Smooth muscle cell of the umbilical artery (primary cell): ENCODE results near the gene RUVBL2. TPM values are rescaled to one million over a fixed set of nuclear protein-coding genes. Genes with fewer than 3 reads are reported as not detected.

Experiments
- total RNA-seq: library from RNA; depleted of rRNA; stranded (reverse); fragments of >200 nt; gene quantifications from 2 replicates; pipeline ENCODE4 v1.2.3, GENCODE V29; 2014

RUVBL2 gene
- 176 and 217 TPM in 2 replicates for total RNA-seq

GRCh38 chr19:48993175-48994034 lies at the start of gene RUVBL2, which contains the start of gene GYS1:
TSS of gene RUVBL2 (plus strand) at chr19:48993887. CDS start at chr19:48993912, 25 bp downstream.
TSS of gene GYS1 (minus strand) at chr19:48993309. CDS start at chr19:48993112, 197 bp downstream.

GRCh38 chr19:48954595-48955307 lies 38.9 kb upstream of the RUVBL2 start, which contains the start of gene BAX:
TSS of gene BAX (plus strand) at chr19:48954875. CDS start at chr19:48954929, 54 bp downstream.

GRCh38 chr19:48965040-48965805 lies 28.5 kb upstream of the RUVBL2 start, which contains the start of gene FTL:
TSS of gene FTL (plus strand) at chr19:48965309. CDS start at chr19:48965508, 199 bp downstream.

GRCh38 chr19:49017041-49017665 lies 23.5 kb downstream of the RUVBL2 start, which contains the start of gene LHB:
TSS of gene LHB (minus strand) at chr19:49017091. CDS start at chr19:49017081, 10 bp downstream.

GRCh38 chr19:49024233-49024632 lies 30.5 kb downstream of the RUVBL2 start, which contains the start of gene CGB3:
TSS of gene CGB3 (minus strand) at chr19:49024333. CDS start at chr19:49023971, 362 bp downstream.

GRCh38 chr19:49031642-49032301 lies 38.1 kb downstream of the RUVBL2 start, which contains the start of gene CGB2:
TSS of gene CGB2 (plus strand) at chr19:49031890. CDS start at chr19:49032096, 206 bp downstream.

GRCh38 chr19:49036815-49037214 lies 43.1 kb downstream of the RUVBL2 start, which contains the start of gene CGB1:
TSS of gene CGB1 (minus strand) at chr19:49036895. CDS start at chr19:49036711, 184 bp downstream.

GRCh38 chr19:49043548-49043947 lies 49.9 kb downstream of the RUVBL2 start, which contains the start of gene CGB5:
TSS of gene CGB5 (plus strand) at chr19:49043848. CDS start at chr19:49044210, 362 bp downstream.

GRCh38 chr19:49049011-49049410 lies 55.3 kb downstream of the RUVBL2 start, which contains the start of gene CGB8:
TSS of gene CGB8 (minus strand) at chr19:49049111. CDS start at chr19:49048739, 372 bp downstream.

GRCh38 chr19:49057636-49058234 lies 64.0 kb downstream of the RUVBL2 start, which contains the start of gene CGB7:
TSS of gene CGB7 (minus strand) at chr19:49057749. CDS start at chr19:49055375, 2,374 bp downstream.

GRCh38 chr19:49064768-49065611 lies 71.3 kb downstream of the RUVBL2 start, which contains the start of gene NTF4:
TSS of gene NTF4 (minus strand) at chr19:49064818. CDS start at chr19:49061997, 2,821 bp downstream.

Other genes starting within 250 kb of the RUVBL2 start
- under 0.01 TPM in 1 of 2 replicates, not detected in the other for gene IZUMO1, start 247.0 kb upstream of the RUVBL2 start, total RNA-seq
- gene FUT1, start 241.2 kb upstream of the RUVBL2 start, total RNA-seq = 0.28 and 0.30 TPM in 2 replicates
- gene FGF21, start 238.4 kb upstream of the RUVBL2 start, total RNA-seq = not detected in 2 replicates
- 17.8 and 34.5 TPM in 2 replicates for gene BCAT2, start 182.9 kb upstream of the RUVBL2 start, total RNA-seq
- 5.5 and 19.0 TPM in 2 replicates for gene HSD17B14, start 157.4 kb upstream of the RUVBL2 start, total RNA-seq
- gene PLEKHA4, start 125.3 kb upstream of the RUVBL2 start, total RNA-seq = 4.2 and 6.6 TPM in 2 replicates
- gene PPP1R15A, start 121.5 kb upstream of the RUVBL2 start, total RNA-seq = 47.0 and 52.0 TPM in 2 replicates
- gene TULP2, start 95.1 kb upstream of the RUVBL2 start, total RNA-seq = 0.09 and 0.30 TPM in 2 replicates
- 319 and 392 TPM in 2 replicates for gene NUCB1, start 93.6 kb upstream of the RUVBL2 start, total RNA-seq
- not detected in 2 replicates for gene DHDH, start 60.2 kb upstream of the RUVBL2 start, total RNA-seq
- 116 and 123 TPM in 2 replicates for gene BAX, start 39.0 kb upstream of the RUVBL2 start, total RNA-seq
- 2,285 and 3,939 TPM in 2 replicates for gene FTL, start 28.6 kb upstream of the RUVBL2 start, total RNA-seq
- 47.5 and 55.9 TPM in 2 replicates for gene GYS1, start 578 bp upstream of the RUVBL2 start, total RNA-seq
- gene LHB, start 23.2 kb downstream of the RUVBL2 start, total RNA-seq = not detected in 2 replicates
- not detected in 2 replicates for gene CGB3, start 30.4 kb downstream of the RUVBL2 start, total RNA-seq
- gene CGB2, start 38.0 kb downstream of the RUVBL2 start, total RNA-seq = not detected in 2 replicates
- gene CGB1, start 43.0 kb downstream of the RUVBL2 start, total RNA-seq = not detected in 2 replicates
- gene CGB5, start 50.0 kb downstream of the RUVBL2 start, total RNA-seq = not detected in 2 replicates
- gene CGB8, start 55.2 kb downstream of the RUVBL2 start, total RNA-seq = not detected in 2 replicates
- 0.23 and 0.30 TPM in 2 replicates for gene CGB7, start 63.9 kb downstream of the RUVBL2 start, total RNA-seq
- 0.30 TPM in 1 of 2 replicates, not detected in the other for gene NTF4, start 70.9 kb downstream of the RUVBL2 start, total RNA-seq
- not detected in 2 replicates for gene KCNA7, start 78.8 kb downstream of the RUVBL2 start, total RNA-seq
- gene SNRNP70, start 91.6 kb downstream of the RUVBL2 start, total RNA-seq = 86.7 and 121 TPM in 2 replicates
- gene LIN7B, start 120.5 kb downstream of the RUVBL2 start, total RNA-seq = 6.3 and 13.7 TPM in 2 replicates
- 0.89 and 0.97 TPM in 2 replicates for gene C19orf73, start 125.3 kb downstream of the RUVBL2 start, total RNA-seq
- 3.3 and 8.0 TPM in 2 replicates for gene PPFIA3, start 125.7 kb downstream of the RUVBL2 start, total RNA-seq
- 0.14 TPM in 1 of 2 replicates, not detected in the other for gene HRC, start 161.5 kb downstream of the RUVBL2 start, total RNA-seq
- 13.4 and 23.1 TPM in 2 replicates for gene TRPM4, start 163.9 kb downstream of the RUVBL2 start, total RNA-seq